Limb (tissue), 2 donors: ENCODE measurements around the gene HSPD1.
"Not testable (repeated sequence)": the region's sequence is repeated elsewhere in the genome, so short reads cannot be mapped to it uniquely, and the experiment has no call there.

ENCODE experiments used
- DNase-seq, 2 donors: peaks; one replicate each; pipeline ENCODE4 v3.0.0-alpha.2; 2016; ENCODE audit errors: extremely low spot score in 2 of 2

Gene HSPD1

GRCh38 chr2:197497326-197497725 is 2.3 kb downstream of the HSPD1 start:
- DNase-seq, result no peak

DNA sequence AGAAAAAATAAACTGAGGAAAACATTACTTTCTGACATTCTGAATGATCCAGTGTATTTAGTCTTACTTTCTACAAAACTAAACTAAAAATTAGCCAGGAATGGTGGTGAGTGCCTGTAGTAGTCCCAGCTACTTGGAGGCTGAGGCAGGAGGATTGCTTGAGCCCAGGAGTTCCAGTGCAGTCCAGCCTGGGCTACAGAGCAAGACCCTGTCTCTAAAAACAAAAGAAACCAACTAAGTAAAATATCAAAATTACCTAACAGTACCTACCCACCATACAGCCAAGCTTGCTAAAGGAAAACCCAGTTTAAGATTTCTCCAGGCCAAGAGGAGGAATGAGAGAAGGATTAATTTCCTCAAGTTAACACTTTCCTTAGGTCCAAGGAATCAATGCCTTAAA is 2.9 kb downstream of the HSPD1 start:
- DNase-seq, result no peak

- no peak for DNase-seq
Observed at GRCh38 chr2:197495433-197496134, 4.1 kb downstream of the HSPD1 start.

- DNase-seq, result no peak
Observed at GRCh38 chr2:197487385-197487784, 12.3 kb downstream of the HSPD1 start.

- DNase-seq, result no peak
Observed at GRCh38 chr2:197486175-197486574, 13.5 kb downstream of the HSPD1 start.

- DNase-seq, result not testable (repeated sequence)
Observed at GRCh38 chr2:197484248-197484647, 15.4 kb downstream of the HSPD1 start.

DNA sequence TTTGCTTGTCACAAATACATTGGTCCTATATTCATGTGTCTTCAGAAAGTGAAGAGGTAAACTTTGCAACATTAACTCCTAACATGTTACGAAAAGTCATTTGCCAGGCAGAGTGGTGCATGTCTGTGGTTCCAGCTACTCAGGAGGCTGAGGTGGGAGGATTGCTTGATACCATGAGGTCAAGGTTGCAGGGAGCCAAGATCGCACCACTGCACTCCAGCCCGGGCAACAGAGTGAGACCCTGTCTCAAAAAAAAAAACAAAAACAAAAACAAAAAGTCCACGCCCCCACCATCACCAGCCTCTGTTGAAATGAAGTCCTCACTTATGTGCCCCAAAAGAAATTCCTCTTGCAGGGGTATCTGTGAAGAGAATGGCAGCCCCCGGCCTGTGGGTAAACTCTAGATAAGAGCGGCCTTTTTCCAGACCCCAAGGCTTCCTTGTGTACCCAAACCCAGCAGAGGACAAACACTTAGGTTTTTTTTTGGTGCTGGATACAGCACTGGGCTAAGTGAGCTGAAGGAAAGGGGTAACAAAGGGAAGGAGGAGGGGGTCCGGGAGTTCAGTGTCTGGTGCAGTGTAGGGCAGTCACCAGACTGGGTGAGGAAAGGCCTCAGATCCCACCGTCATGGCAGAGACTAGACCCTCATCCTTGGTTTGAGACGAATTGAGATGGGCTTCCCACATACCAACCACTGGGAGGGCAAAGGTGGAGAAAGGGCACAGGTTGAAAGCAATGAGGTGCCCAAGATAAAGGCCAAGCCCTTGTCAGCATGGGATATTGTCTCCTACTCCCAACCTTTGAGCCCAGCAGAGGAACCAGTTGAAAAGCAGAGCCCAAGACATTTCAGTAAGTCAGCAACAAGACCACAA is 19.2 kb downstream of the HSPD1 start:
- no peak for DNase-seq

- DNase-seq, result no peak
Observed at GRCh38 chr2:197477797-197478196, 21.8 kb downstream of the HSPD1 start.

DNA sequence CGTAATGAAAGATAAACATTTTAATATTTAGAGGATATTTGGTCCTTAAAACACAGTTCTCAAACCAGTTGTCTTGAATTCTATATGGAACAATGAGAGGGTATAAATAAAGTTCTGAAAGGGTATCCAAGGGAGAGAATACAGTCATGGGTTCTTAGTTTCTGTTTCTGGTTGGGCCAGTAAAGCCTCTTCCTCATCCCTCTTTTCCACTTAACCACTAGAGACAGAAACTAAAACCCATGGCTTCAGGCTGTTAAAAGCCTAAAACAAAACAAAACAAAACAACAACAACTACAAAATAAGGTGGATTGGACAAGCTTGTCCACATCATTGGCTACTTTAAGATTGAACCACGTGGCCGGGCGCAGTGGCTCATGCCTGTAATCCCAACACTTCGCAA is 27.5 kb downstream of the HSPD1 start:
- DNase-seq, result no peak

- no peak for DNase-seq
Observed at GRCh38 chr2:197464175-197464574, 35.5 kb downstream of the HSPD1 start.

DNA sequence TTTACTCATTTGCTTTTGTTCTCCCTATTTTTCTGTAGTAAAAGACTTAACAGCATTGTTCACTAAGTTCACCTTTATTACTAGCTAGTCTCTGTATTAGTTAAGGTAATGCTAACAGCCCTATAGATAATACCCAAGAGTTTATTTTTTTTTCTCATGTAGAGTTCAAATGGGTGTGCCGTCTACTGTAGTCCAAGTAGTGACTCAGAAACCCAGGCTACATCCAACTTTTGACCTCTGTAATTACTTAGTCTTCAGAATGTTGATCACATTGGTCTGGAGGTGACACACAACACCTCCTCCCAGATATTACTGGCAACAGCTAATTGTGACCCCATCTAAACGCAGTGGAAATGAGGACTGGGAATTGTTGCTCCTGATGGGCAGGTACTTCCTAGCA is 38.6 kb downstream of the HSPD1 start:
- no peak for DNase-seq

GRCh38 chr2:197460649-197461048 is 39.0 kb downstream of the HSPD1 start:
- DNase-seq, result no peak

DNA sequence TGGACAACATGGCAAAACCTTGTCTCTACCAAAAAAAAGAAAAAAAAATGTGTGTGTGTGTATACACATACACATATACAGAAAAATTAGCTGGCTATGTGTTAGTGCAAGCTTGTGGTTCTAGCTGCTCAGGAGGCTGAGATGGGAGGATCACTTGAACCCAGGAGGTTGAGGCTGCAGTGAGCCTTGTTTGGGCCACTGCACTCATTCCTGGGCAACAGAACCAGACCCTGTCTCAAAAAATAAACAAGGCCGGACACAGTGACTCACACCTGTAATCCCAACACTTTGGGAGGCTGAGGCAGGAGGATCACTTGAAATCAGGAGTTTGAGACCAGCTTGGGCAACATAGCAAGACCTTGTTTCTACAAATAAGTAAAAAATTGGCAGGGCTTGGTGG is 44.2 kb downstream of the HSPD1 start:
- DNase-seq, result no peak

GRCh38 chr2:197454923-197455322 is 44.7 kb downstream of the HSPD1 start:
- no peak for DNase-seq

- DNase-seq, result peak in 1 of 2 donors; percentile 80
Observed at GRCh38 chr2:197453914-197454398, 45.7 kb downstream of the HSPD1 start.

- peak; percentile 98 to 100 for DNase-seq
Observed at GRCh38 chr2:197453123-197453913, 46.3 kb downstream of the HSPD1 start, which contains the start of gene COQ10B. TSS of gene COQ10B (plus strand) at chr2:197453552. CDS start at chr2:197453561, 9 bp downstream.

GRCh38 chr2:197452754-197453122 is 46.9 kb downstream of the HSPD1 start:
- no peak for DNase-seq

DNA sequence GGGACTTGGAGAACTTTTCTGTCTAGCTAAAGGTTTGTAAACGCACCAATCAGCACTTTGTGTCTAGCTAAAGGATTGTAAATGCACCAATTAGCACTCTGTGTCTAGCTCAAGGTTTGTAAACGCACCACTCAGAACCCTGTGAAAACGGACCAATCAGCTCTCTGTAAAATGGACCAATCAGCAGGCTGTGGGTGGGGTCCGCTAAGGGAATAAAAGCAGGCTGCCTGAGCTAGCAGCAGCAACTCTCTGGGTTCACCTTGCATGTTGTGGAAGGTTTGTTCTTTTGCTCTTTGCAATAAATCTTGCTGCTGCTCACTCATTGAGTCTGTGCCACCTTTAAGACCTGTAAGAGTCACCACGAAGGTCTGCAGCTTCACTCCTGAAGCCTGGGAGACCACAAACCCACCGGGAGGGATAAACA is 48.7 kb downstream of the HSPD1 start:
- DNase-seq, result not testable (repeated sequence)

DNA sequence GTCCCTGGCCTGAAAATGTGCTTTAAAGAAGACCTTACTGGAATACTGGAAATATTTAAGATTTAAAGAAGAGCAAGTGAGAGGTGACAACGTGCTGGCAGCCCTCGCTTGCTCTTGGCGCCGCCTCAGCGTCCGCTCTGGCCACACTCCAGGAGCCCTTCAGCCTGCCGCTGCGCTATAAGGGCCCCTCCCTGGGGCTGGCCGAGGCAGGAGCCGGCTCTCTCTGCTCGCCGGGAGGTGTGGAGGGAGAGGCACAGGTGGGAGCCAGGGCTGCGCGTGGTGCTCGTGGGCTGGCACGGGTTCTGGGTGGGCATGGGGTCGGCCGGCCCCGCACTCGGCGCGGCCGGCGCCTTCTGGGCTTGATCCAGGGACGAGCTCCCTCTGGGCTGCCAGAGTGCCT is 49.2 kb downstream of the HSPD1 start:
- DNase-seq, result no peak

GRCh38 chr2:197446844-197447243 is 52.8 kb downstream of the HSPD1 start:
- no peak for DNase-seq

GRCh38 chr2:197445746-197446145 is 53.9 kb downstream of the HSPD1 start:
- no peak for DNase-seq

- no peak for DNase-seq
Observed at GRCh38 chr2:197442857-197443256, 56.8 kb downstream of the HSPD1 start.
